GM12873 (cell line): ENCODE data around the gene TPM1.

Experiments used
- CTCF ChIP-seq: IDR thresholded peaks from 2 replicates; pipeline ENCODE4 v1.5.1; 2012; ENCODE audit warnings: low read depth, mild to moderate bottlenecking, moderate library complexity, low read length, control low read depth; ENCODE audit not compliant: insufficient read depth; ENCODE audit errors: missing control alignments

The TPM1 gene

GRCh38 chr15:63088533-63089245 is 46.1 kb downstream of the TPM1 start:
- no peak for TF ChIP-seq CTCF

DNA sequence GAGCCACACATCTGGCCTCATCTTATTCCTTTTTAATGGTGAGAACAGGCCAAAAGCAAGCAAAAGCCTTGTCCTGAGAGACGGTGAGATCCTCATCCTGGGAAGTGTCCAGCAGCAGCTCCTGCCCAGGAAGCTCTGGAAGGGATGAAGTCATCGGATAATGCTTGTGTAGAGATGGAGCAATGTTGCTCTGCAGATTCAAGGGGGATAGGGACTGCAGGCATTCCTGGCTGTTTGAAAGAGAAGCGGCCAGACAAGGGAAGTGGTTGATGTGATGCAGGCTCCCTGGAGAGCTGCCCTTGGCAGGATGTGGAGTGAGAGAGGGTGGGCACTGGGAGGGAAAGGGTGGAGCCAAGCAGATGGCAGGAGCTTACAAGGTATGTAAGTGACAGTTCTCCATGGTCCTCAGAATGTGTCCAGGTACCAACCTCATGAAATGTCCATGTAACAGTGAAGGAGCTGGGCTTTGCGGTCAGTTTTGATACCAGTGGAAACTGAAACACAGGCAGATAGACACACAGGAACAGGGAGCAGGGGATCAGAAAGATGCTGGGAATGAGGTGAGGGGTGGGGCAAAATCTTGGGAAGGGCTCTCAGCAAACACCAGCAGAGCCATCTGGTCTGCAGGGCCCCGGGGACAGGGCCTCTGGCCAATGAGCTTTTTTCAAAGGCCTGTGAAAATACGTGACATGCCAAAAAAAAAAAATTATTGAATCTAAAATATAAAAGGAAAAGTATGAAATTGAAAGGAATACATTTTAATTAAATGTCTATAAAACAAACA is 46.9 kb downstream of the TPM1 start:
- TF ChIP-seq CTCF: no peak

DNA sequence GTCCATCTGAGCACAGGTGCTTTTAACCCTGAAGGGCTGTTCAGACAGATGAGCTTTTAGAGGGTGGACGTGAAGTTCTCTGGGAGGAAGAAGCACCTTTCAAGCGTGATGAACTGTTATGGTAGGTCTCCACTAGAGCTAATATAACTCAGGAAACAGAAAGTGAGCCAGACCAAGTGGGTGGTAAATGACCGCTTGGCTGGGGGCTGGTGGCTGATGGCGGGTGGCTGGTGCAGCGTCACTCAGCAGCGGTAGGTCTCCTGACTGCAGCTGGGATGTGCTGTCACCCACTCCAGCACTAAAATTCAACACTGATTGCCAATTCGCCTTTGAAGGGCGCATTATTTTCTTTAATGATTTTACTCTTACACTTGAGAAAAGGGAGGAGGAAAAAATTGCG is 47.9 kb downstream of the TPM1 start:
- TF ChIP-seq CTCF: no peak

GRCh38 chr15:63090887-63091286 is 48.3 kb downstream of the TPM1 start:
- TF ChIP-seq CTCF: no peak

- TF ChIP-seq CTCF: no peak
Observed at GRCh38 chr15:63091679-63092446, 49.3 kb downstream of the TPM1 start.

DNA sequence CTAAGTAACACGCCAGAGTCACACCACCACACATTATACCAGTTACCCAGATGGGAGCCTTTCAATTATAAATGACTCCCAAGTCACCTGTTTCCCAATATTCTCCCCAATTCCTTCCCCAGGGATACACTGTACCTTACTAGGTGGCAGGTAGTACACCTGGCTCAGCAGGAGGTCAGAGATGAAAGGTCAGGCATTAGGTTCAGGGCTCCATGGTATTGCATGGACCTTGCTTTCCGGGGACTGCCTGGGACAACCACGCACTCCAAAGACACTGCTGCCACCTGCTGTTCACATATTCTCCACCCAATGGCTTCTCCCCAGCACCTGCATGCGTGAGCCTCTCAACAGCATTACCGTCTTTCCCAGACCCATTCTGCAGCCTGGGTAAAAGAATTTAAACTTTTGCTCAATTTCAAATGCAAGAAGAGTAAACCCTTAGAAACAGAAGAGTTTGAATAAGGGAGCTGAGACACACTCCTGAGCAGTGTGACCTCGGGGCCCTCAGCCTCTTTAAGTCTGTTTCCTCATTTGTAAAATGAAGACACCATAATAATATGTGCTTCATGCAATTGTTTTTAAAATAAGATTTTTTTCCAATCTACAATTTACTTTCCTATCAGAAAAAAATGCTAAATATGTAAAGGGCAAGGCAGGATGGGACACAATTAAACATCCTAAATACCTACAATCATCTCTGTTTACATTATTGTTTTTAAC is 51.1 kb downstream of the TPM1 start:
- peak; percentile 95 for TF ChIP-seq CTCF
